Parathyroid adenoma (tissue), 2 donors: ENCODE measurements around the gene COLEC12.

ENCODE experiments used
- H2AFZ ChIP-seq: fragments of 300-600 bp; sonication (generic); one replicate; pipeline ENCODE4 v1.7.0; 2017; ENCODE audit warnings: antibody characterized with exemption, mild to moderate bottlenecking
- H3K27ac ChIP-seq: fragments of 300-600 bp; sonication (generic); one replicate; pipeline ENCODE4 v1.7.0; 2017
- H3K27me3 ChIP-seq: fragments of 300-600 bp; sonication (generic); one replicate; pipeline ENCODE4 v1.7.0; 2017; ENCODE audit warnings: low read length; ENCODE audit not compliant: control insufficient read depth, insufficient read depth
- H3K36me3 ChIP-seq: fragments of 300-600 bp; sonication (generic); one replicate; pipeline ENCODE4 v1.7.0; 2017; ENCODE audit warnings: low read length; ENCODE audit not compliant: control insufficient read depth, insufficient read depth
- H3K4me1 ChIP-seq: fragments of 300-600 bp; sonication (generic); one replicate; pipeline ENCODE4 v1.7.0; 2017; ENCODE audit warnings: control low read depth
- H3K4me2 ChIP-seq: fragments of 300-600 bp; sonication (generic); one replicate; pipeline ENCODE4 v1.7.0; 2017; ENCODE audit warnings: low read length
- H3K4me3 ChIP-seq: fragments of 300-600 bp; sonication (generic); one replicate; pipeline ENCODE4 v1.7.0; 2017; ENCODE audit warnings: low read depth, low read length
- H3K79me2 ChIP-seq: fragments of 300-600 bp; sonication (generic); one replicate; pipeline ENCODE4 v1.7.0; 2017; ENCODE audit warnings: control low read depth
- H3K9ac ChIP-seq: fragments of 300-600 bp; sonication (generic); one replicate; pipeline ENCODE4 v1.7.0; 2017; ENCODE audit warnings: mild to moderate bottlenecking
- H3K9me3 ChIP-seq: fragments of 300-600 bp; sonication (generic); one replicate; pipeline ENCODE4 v1.7.0; 2017; ENCODE audit warnings: low read length; ENCODE audit not compliant: control insufficient read depth
- TF ChIP-seq, protein P1 (sequence below): fragments of 300-600 bp; sonication (generic); IDR thresholded peaks from one replicate; pipeline ENCODE4 v1.7.0; 2017; ENCODE audit warnings: antibody characterized with exemption, mild to moderate bottlenecking
- donor health status: primary hyperparathyroidism.

COLEC12 gene

DNA sequence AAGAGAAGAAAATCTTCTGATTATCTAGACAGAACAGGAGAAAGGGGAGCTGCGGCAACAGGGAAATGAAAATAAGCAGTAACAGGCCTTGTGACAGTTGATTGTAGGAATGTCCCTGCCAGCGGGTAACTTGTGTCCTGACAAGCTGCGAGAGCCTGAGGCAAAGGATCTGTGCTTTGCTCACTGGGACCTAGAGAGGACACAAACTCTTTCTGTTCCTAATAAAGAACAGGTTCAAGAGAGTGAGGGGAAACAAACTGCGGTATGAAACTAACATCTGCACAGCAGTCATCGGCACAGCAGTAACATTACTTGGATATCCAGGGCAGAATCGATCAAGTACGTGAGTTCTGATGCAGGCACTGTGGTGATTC is 128.9 kb downstream of the COLEC12 start:
- H3K4me1 ChIP-seq, result no peaks in the 10 kb centered on the region
- no peak overlapping the region for H3K4me2 ChIP-seq
- no peak overlapping the region for H3K27ac ChIP-seq
- no peak overlapping the region for H3K9ac ChIP-seq
- no peak overlapping the region for H2AFZ ChIP-seq
- no peaks in the 10 kb centered on the region for H3K79me2 ChIP-seq
- H3K9me3 ChIP-seq, result no peaks in the 10 kb centered on the region
- TF ChIP-seq, protein P1, sequence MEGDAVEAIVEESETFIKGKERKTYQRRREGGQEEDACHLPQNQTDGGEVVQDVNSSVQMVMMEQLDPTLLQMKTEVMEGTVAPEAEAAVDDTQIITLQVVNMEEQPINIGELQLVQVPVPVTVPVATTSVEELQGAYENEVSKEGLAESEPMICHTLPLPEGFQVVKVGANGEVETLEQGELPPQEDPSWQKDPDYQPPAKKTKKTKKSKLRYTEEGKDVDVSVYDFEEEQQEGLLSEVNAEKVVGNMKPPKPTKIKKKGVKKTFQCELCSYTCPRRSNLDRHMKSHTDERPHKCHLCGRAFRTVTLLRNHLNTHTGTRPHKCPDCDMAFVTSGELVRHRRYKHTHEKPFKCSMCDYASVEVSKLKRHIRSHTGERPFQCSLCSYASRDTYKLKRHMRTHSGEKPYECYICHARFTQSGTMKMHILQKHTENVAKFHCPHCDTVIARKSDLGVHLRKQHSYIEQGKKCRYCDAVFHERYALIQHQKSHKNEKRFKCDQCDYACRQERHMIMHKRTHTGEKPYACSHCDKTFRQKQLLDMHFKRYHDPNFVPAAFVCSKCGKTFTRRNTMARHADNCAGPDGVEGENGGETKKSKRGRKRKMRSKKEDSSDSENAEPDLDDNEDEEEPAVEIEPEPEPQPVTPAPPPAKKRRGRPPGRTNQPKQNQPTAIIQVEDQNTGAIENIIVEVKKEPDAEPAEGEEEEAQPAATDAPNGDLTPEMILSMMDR, result no peak
- no peaks in the 10 kb centered on the region for H3K36me3 ChIP-seq
- H3K4me3 ChIP-seq, result no peak overlapping the region
- no peaks in the 10 kb centered on the region for H3K27me3 ChIP-seq

DNA sequence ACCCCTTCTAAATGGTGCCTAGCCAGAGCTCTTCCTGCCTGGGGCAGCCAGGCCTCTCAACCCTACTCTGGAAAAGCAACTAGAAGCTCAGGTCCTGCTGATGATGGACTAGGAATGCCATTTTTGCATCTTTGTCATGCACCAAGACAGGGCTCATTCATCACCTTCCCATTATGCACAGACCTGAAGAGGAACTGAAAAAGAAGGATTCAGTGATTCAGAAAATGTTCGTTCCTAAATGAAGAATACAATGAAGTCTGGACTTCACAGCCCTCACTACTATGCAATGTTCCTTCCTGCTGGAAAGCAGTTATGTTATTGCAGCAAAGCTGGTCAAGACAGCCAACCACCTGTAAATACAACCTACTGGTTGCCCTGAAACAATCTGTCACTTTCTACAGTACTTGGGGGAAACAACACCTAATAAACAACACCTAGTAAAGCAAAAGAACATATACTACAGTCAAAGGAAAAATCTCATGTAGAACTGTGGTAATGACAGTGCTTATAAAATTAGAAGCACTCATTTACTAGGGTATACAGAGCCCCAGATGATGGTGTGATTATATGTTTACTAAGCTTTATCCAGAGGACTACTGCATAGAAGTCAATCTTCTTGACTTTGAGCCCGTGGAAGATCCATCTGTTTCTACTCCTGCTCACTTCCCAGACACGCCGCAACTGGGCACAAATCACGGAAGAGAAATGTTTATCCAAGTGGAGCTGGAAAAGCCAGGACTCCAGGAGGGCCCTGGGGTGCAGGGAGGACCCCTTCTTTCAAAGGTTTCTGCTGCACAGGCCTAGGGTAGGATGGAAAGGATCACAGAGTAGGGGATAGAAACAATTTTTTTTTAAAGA is 129.5 kb downstream of the COLEC12 start:
- H3K27me3 ChIP-seq, result no peaks in the 10 kb centered on the region
- no peaks in the 10 kb centered on the region for H3K4me1 ChIP-seq
- no peak overlapping the region for H2AFZ ChIP-seq
- H3K36me3 ChIP-seq, result no peaks in the 10 kb centered on the region
- TF ChIP-seq, protein P1, result no peak
- H3K79me2 ChIP-seq, result no peaks in the 10 kb centered on the region
- no peak overlapping the region for H3K4me3 ChIP-seq
- no peaks in the 10 kb centered on the region for H3K9me3 ChIP-seq
- H3K27ac ChIP-seq, result no peak overlapping the region
- H3K9ac ChIP-seq, result no peak overlapping the region
- H3K4me2 ChIP-seq, result no peak overlapping the region

DNA sequence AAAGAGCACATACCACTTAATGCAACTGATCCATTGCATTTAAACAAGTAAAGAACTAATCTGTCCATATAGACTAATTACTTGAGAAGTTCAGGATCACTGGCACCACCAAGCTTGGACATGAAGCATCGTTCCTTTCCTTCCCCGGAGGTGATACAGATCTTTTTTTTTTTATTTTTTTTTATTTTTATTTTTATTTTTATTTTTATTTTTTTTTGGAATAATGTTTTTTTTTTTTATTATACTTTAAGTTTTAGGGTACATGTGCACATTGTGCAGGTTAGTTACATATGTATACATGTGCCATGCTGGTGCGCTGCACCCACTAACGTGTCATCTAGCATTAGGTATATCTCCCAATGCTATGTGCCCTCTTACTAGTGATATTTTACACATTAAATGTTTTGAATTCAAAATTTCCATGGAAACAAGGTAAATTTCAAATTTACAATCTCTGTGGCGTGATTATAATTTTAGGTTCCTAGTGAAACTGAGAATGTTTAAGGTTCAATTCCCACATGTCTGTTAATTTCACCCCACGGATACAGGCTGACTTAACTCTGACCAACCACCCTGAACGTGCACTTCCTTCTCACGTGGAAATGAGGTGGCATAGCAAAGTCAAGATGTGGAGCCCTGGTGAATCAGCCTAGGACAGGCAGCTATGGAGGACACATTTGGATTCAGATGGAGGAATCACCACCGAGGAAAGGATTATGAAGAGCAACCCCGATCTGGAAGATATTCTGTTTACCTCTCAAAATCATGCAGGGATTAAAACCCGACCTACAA is 131.1 kb downstream of the COLEC12 start:
- no peaks in the 10 kb centered on the region for H3K79me2 ChIP-seq
- H3K4me3 ChIP-seq, result no peak overlapping the region
- TF ChIP-seq, protein P1, result no peak
- H3K9me3 ChIP-seq, result no peaks in the 10 kb centered on the region
- H3K27me3 ChIP-seq, result no peaks in the 10 kb centered on the region
- H3K4me2 ChIP-seq, result no peak overlapping the region
- no peaks in the 10 kb centered on the region for H3K36me3 ChIP-seq
- H3K27ac ChIP-seq, result no peak overlapping the region
- H3K9ac ChIP-seq, result no peak overlapping the region
- no peak overlapping the region for H2AFZ ChIP-seq
- H3K4me1 ChIP-seq, result no peaks in the 10 kb centered on the region

DNA sequence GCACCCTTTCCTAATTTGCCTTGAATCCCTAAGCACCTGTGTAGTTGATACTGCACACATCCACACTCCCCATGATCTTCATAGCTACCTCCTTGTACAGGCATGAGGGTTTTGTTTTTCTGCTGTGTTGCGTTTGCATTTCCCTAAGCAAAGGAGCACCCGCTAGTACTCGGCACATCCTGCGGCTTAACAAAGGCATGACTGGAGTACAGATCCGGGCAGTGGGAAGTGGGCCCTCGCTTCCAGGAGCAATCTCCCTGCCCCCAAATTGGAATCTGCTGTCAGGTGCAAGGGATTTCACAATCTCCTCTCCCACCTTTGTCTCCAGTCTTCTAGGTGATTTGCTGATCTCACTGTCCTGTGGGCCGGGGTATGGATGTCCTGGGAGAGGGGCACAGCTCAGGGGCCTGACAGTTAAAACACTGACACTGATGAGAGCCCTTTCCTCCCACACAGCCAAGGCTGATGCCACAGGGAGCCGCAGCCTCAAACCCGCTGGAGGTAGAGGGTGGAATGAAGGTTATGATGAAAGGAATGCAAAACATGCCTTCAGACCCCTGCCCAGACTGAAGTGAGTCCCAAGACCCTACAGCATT is 133.9 kb downstream of the COLEC12 start:
- no peaks in the 10 kb centered on the region for H3K4me1 ChIP-seq
- no peak overlapping the region for H3K9ac ChIP-seq
- no peak overlapping the region for H3K27ac ChIP-seq
- no peaks in the 10 kb centered on the region for H3K27me3 ChIP-seq
- TF ChIP-seq, protein P1, result no peak
- no peaks in the 10 kb centered on the region for H3K79me2 ChIP-seq
- H3K9me3 ChIP-seq, result no peaks in the 10 kb centered on the region
- H3K4me3 ChIP-seq, result no peak overlapping the region
- H3K36me3 ChIP-seq, result no peaks in the 10 kb centered on the region
- no peak overlapping the region for H2AFZ ChIP-seq
- H3K4me2 ChIP-seq, result no peak overlapping the region
